Stimulated activated CD4-positive, alpha-beta T cell treated with anti-CD3 and anti-CD28 coated beads, Interleukin-1b, Interleukin-23, amount 100 ng/mL, for 24 hours (primary cell): ENCODE measurements around the gene ACAD11.

Source experiments
- DNase-seq, 4 experiments: peaks; one replicate each; pipeline ENCODE4 v3.0.0-alpha.2; 2020; ENCODE audit warnings: low read depth in 4 of 4, low spot score in 1 of 4

Gene ACAD11

DNA sequence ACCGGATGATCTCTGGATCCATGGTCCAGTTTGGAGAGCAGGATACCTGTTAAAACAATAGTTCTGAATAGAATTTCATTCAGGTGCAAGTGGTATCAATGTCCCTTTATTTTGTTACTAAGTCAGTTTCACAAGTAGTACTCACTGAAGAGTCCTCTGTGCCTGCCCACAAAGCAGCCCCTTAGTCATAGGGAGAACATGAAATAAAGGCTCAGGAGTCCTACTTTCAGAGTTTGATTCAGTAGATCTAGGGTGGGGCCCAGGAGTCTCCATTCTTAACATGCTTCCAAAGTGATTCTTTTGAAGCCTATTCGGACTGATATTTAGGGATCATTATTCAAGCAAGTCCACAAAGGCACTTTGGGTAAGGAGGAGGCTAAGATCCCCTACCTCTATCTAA lies 142.3 kb downstream of the ACAD11 start:
- no peak for DNase-seq

DNA sequence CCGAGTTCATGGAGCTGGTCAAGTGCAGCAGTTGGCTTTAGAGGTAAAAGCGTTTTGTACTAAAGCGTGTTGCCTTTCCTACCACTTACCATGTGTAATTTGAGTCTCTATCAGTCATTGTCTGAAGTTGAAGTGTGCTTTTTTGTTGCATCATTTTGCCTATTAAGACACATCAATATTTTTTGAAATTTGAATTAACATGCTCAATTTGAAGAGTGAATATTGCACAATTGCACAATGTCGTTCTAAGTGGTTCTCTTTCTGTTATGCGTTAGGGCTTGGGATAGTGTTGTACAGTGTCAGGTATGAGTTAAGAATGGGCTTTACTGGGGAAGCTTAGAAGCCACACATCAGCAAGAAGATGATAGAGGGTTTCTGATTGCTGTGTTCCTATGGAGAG lies 146.6 kb downstream of the ACAD11 start:
- no peak for DNase-seq

DNA sequence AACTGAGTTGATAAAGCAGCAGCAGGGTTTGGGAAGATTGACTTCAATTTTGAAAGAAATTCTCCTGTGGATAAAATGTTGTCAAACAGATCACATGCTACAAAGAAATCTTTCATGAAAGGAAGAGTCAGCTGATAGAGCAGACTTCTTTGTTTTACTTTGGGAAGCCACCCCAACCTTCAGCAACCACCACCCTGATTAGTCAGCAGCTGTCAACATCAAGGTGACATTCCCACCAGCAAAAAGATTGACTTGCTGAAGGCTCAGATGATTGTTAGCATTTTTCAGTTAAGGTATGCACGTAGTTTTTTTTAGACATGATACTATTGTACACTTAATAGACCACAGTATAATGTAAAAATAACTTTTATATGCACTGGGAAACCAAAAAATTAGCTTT lies 150.1 kb downstream of the ACAD11 start:
- no peak for DNase-seq

DNA sequence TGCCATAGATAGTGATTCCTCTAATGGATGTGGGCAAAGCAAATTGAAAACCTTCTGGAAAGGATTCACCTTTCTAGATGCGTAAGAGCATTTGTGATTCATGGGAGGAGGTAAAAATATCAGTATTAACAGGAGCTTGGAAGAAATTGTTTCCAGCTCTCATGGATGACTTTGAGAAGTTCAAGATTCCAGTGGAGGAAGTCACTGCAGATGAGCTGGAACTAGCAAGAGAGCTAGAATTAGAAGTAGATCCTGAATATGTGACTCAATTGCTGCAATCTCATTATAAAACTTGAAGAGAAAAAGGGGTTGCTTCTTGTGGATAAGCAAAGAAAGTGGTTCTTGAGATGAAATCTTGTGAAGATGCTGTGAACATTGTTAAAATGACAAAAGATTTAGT lies 150.5 kb downstream of the ACAD11 start:
- DNase-seq = no peak
